Measurements from ENCODE around the gene GLRX3. TPM values are rescaled to one million over a fixed set of nuclear protein-coding genes. Genes with fewer than 3 reads are reported as not detected.

GLRX3 gene
- total RNA-seq, 2 donors from 2014 or later, result 31.5 to 39.9 TPM

Other genes starting within 250 kb of the GLRX3 start
- gene EBF3, start 172.1 kb upstream of the GLRX3 start, total RNA-seq, result not detected
- 1 to 10 TPM; 5.0 to 5.5 TPM for gene C10orf143, start 25.6 kb upstream of the GLRX3 start, total RNA-seq

Measured in T-helper 17 cell (primary cell).